Stimulated activated naive CD4-positive, alpha-beta T cell (primary cell): ENCODE measurements around the gene DLG2.
"Not testable (repeated sequence)": the region's sequence is repeated elsewhere in the genome, so short reads cannot be mapped to it uniquely, and the experiment has no call there.

Experiments used
- DNase-seq, 6 experiments: peaks; one replicate each; lab custom pipeline; 2025; lab: John Stamatoyannopoulos, UW

DLG2 gene

GRCh38 chr11:84836371-84836770 lies 790.8 kb downstream of the DLG2 start:
- DNase-seq = no peak

DNA sequence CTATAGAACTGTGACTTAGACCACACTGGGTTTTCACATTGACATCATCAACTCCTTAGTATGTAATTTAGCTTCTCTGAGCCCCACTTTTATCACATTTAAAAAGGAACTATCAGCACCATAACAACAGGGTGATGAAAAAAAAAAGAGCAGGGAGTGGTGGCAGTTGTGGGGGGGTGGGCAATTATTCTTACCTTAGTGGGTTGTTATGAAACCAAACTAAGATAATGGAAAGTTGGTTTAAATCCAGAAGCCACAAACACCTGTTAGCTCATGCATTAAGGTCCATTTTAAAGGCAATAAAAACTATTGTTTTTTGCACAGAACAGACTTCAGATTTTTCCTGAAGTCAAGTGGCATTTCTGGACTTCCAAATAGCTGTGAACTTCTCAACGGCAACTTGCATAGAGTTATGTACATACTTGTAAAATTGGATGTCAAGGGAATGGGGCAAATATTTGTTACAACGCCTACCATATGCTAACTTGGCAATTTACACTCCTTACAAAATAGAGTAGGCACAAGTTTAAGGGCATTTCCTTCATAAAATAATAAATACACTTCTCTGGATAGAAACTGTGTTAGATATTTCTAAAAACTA lies 793.6 kb downstream of the DLG2 start:
- no peak for DNase-seq

GRCh38 chr11:84830372-84830771 lies 796.8 kb downstream of the DLG2 start:
- DNase-seq = no peak

GRCh38 chr11:84829162-84829561 lies 798.0 kb downstream of the DLG2 start:
- no peak for DNase-seq

- DNase-seq = no peak
Observed at GRCh38 chr11:84828616-84829015, 798.5 kb downstream of the DLG2 start.

DNA sequence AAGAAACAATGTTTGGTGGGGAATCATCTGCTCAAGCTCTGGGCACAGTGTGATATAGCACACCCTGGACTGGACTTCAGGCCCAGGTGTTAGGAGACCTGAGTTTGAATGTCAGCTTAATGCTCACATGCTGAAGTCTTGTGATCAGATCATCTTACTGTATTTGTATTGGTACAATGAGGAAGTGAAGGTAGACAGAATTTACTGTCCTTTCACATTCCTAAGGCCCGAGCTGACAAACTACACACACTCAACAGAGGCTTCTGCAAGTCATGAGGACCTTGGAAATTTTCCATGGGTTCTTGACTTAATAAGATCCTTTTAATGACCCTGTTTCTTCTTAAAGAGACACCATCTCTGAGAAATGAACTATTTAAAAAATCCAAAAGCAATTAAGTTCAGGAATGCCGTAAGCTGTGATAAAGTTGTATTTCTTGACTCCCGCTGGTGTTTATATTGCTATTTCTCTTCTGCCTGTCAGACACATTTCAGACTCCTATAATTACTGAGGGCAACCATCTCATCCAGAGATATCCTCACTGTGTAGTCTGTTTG lies 802.0 kb downstream of the DLG2 start:
- no peak for DNase-seq

DNA sequence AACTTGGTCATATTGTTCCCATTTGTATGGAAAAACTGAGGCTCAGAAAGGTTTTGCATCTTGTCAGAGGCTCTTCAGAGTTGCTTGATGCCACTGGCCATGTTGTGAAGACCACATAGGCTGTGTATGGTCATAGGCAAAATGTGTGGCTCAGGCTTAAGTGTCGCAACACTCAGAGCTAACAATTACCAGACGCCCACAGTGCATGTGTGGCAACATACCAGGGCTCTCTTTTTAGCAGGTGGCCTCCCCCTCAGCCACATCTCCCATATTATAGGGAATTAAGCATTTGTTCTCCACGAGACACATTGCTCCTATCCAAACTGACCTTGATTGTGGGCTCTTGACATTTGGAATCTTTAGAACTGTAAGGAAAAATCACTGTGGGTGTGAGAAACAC lies 802.5 kb downstream of the DLG2 start:
- DNase-seq = no peak

DNA sequence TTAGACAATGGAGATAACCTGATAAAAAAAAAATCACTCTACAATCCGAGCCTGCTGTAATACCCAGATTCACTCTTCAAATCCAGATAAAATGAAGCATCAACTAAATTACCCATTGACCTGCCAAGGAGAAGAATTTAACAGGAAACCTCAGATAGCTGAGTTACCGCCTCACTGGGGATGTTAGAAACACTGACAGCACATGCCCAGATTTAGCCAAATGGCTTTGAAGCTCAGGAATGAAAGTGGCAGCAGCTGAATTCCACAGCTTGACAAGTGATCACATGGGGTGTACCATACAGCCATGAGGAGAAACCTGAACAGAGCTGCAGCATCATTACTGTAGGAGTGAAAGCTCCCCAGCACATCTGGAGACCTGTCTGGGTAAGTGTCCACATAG lies 807.6 kb downstream of the DLG2 start:
- DNase-seq = no peak

DNA sequence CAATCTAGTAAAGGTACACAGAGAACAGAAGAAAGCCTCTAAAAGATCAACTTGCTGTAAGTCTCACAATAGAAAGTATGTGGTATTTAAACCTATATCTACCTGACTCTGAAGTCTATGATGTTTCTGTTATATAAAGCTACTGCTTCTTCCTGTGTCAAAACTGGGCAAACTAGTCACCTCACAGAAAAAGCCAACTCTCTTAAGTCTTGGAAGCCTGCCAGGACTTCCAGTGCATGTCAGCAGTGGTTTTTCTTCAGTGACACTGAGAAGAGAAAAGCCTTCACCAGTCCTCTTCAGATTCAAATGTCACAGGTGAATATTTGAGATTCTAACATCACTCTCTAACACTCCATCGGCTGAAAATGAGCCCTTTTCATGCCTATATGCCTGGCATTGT lies 808.0 kb downstream of the DLG2 start:
- no peak for DNase-seq

- DNase-seq = no peak
Observed at GRCh38 chr11:84817998-84818397, 809.1 kb downstream of the DLG2 start.

DNA sequence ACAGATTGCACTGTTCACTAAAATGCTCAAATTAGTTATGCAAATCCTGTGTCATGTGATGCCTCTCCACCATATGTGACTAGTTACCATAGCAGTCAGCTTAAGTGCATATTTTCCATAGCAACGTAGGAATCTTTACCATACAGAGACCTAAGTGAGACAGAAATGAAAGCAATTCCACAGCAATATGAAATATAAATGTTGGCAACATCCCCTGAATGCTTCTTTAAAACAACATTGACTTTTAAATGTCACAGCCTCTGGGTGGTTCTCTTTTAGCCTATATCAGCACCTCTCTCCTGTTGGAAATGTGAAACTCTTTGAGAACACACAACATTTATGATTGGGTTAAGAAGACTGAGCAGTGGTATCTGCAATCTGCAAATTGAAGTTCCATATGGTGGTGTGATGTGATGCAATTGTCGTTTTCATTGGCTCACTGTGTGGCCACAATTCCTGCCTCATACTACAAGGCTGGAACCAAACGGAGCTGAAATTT lies 814.6 kb downstream of the DLG2 start:
- DNase-seq = no peak

DNA sequence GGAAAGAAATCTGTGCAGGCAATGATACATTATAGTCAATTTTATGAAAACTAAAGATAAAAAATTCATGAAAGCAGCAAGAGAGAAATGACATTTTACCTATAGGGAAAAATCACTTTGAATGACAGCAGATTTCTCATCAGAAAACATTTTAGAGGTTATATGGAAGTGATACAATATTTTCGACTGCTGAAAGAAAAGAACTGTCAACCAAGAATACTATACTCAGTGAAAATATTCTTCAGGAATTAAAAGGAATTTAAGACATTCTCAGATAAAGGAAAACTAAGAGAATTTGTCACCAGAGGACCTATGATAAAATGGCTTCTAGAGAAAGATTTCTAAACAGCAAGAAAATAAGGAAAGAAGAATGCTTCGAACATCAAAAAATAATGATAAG lies 820.8 kb downstream of the DLG2 start:
- DNase-seq = no peak

DNA sequence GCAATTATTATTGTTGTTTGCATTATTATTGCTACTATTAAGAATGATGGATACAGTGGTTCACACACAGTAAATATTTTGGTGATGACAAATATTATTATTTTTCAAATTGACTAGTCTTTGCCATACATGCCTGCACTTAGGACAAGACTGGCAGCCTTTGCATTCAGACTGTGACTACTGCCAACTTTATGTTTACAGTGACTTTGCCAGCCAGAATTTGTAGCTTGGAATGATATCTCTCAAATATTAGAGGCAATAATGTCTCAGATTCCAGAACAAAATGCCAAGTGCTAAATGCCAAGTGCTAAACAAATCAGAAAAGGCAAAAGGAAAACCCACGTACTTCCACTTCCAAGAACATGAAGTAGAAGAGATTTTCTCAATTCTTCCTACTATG lies 823.1 kb downstream of the DLG2 start:
- DNase-seq = no peak

- DNase-seq = no peak
Observed at GRCh38 chr11:84800755-84801346, 826.3 kb downstream of the DLG2 start.

GRCh38 chr11:84799112-84799511 lies 828.0 kb downstream of the DLG2 start:
- DNase-seq = no peak

- DNase-seq = no peak
Observed at GRCh38 chr11:84795698-84796097, 831.4 kb downstream of the DLG2 start.

- DNase-seq = no peak
Observed at GRCh38 chr11:84794663-84795443, 832.3 kb downstream of the DLG2 start.

DNA sequence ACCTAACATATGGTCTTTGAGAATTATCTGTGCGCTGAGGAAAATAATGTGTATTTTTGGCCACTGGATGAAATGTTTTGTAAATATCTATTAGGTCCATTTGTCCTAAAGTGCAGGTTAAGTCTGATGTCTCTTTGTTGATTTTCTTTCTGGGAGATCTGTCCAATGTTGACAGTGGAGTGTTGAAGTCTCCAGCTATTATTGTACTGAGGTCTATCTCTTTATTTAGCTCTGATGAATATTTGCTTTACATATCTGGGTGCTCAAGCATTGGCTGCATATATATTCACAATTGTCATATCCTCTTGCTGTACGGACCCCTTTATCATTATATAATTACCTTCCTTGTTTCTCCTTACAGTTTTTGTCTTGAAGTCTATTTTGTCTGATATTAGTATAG lies 833.8 kb downstream of the DLG2 start:
- no peak for DNase-seq

DNA sequence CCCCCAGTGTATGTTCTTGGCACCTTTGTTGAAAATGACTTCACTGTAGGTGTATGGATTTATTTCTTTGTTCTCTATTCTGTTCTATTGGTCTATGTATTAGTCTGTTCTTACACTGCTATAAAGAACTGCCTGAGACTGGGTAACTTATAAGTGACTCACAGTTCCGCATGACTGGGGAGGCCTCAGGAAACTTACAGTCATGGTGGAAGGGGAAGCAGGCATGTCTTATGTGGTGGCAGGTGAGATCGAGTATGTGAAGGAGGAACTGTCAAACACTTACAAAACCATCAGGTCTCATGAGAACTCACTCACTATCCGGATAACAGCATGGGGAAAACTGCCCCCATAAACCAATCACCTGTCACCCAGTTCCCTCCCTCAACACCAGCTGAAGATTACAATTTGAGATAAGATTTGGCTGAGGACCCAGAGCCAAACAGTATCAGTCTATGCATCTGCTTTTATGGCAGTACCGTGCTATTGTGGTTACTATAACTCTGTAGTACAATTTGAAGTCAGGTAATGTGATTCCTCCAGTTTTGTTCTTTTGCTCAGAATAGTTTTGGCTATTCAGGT lies 836.2 kb downstream of the DLG2 start:
- no peak for DNase-seq

DNA sequence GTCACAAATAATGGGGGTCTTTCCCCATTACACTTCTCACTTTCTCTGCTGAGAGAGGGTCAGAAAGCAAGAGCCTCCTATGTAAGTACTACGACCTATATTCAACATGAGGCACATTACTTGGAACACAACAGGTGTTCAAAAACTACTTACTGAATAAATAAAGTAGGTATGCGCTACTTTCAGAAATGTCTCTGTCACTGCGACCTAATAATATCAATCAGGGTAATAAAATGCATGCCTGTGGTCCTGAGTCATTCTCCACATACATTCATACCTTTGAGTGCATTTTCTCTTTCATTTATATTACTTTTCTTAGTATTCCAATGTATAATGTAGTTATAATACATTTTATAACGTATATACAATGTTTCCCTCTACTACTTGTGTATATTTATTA lies 838.9 kb downstream of the DLG2 start:
- no peak for DNase-seq

DNA sequence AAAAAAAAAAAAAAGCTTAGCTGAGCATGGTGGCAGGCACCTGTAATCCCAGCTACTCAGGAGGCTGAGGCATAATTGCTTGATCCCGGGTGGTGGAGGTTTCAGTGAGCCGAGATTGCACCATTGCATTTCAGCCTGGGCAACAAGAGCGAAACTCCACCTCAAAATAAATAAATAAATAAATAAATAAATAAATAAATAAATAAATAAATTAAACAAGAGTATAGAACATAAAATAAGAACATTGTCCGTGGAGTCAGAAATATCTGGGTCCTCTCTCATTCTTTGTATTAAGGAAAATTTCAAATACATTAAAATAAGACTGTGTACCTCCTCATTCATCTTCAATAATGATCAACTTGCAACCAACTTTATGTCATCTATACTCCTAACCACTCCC lies 843.0 kb downstream of the DLG2 start:
- not testable (repeated sequence) for DNase-seq

DNA sequence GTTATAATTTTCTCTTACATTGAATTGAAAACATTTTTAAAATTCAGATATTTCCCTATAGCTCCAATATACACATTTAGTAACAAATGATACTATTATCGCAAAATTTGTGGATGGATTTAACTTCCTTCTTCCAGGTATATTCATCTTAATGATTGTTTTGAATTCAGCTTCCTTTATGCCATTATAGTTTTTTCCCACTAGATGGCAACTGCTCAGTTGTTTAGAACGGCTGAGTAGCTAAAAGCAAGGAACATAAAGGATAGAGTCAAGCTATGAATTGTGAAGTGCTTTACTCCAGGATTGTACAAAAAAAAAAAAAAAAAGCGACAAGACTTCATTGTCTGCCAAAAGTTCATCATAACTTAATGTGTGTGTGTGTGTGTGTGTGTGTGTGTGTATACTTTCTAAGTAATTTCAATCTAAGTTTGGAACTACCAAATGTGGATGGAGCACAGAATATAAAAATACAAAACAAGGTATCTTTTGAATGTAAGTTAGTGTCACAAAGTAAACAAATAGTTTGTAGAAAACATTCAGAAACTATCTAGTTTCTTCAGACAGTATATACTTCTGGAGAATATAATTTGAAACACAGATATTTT lies 846.4 kb downstream of the DLG2 start:
- DNase-seq = no peak
